Esophagus muscularis mucosa (tissue), 3 donors: Measurements from ENCODE around the gene PTH2R.
"Not testable (repeated sequence)": the region's sequence is repeated elsewhere in the genome, so short reads cannot be mapped to it uniquely, and the experiment has no call there.

Experiments used
- POLR2A ChIP-seq: fragments of 450-650 bp; IDR thresholded peaks from one replicate; pipeline ENCODE4 v1.6.1; 2017; ENCODE audit warnings: antibody characterized with exemption, moderate library complexity, mild to moderate bottlenecking, low read depth
- POLR2AphosphoS5 ChIP-seq, 2 donors: sonication (generic); formaldehyde crosslinking; IDR thresholded peaks; one replicate each; pipeline ENCODE4 v1.6.1; 2017; ENCODE audit warnings: antibody characterized with exemption in 2 of 2
- TF ChIP-seq, protein P1 (sequence below), 3 experiments: fragments of 200-600 bp in 2 of 3; fragments of 450-650 bp in 1 of 3; sonication (generic) in 2 of 3; IDR thresholded peaks; one replicate each; pipeline ENCODE4 v1.5.1; 2017 to 2019; ENCODE audit warnings: antibody characterized with exemption in 3 of 3, mild to moderate bottlenecking in 2 of 3, moderate library complexity in 1 of 3

DNA sequence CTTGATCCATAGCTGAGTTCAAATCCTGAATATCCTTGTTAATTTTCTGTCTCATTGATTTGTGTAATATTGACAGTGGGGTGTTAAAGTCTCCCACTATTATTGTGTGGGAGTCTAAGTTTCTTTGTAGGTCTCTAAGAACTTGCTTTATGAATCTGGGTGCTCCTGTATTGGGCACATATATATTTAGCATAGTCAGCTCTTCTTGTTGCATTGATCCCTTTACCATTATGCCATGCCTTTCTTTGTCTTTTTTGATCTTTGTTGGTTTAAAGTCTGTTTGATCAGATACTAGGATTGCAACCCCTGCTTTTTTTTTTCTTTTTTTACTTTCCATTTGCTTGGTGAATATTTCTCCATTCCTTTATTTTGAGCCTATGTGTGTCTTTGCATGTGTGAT lies 116.5 kb downstream of the PTH2R start:
- TF ChIP-seq, protein P1, sequence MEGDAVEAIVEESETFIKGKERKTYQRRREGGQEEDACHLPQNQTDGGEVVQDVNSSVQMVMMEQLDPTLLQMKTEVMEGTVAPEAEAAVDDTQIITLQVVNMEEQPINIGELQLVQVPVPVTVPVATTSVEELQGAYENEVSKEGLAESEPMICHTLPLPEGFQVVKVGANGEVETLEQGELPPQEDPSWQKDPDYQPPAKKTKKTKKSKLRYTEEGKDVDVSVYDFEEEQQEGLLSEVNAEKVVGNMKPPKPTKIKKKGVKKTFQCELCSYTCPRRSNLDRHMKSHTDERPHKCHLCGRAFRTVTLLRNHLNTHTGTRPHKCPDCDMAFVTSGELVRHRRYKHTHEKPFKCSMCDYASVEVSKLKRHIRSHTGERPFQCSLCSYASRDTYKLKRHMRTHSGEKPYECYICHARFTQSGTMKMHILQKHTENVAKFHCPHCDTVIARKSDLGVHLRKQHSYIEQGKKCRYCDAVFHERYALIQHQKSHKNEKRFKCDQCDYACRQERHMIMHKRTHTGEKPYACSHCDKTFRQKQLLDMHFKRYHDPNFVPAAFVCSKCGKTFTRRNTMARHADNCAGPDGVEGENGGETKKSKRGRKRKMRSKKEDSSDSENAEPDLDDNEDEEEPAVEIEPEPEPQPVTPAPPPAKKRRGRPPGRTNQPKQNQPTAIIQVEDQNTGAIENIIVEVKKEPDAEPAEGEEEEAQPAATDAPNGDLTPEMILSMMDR (IDR thresholded peaks at IDR 0.05), result not testable (repeated sequence)
- TF ChIP-seq POLR2A; POLR2AphosphoS5 (IDR thresholded peaks at IDR 0.05): not testable (repeated sequence)
